Measurements from ENCODE around the gene GAREM2.
"Not testable (repeated sequence)": the region's sequence is repeated elsewhere in the genome, so short reads cannot be mapped to it uniquely, and the experiment has no call there.

The GAREM2 gene

GRCh38 chr2:26144953-26145680, 27.8 kb upstream of the GAREM2 start:
- WGBS (ENCODE audit: insufficient coverage, insufficient read length), result no CpG with 5 or more reads among the region's 11 CpGs
- H3K27me3 ChIP-seq (ENCODE audit: control insufficient read depth, insufficient read depth, low read length), result no peaks in the 10 kb centered on the region

GRCh38 chr2:26148501-26148900, 24.4 kb upstream of the GAREM2 start:
- Histone ChIP-seq H3K36me3 (ENCODE audit: control insufficient read depth, insufficient read depth, low read length) (no peaks in the 10 kb centered on the region), H3K4me3 (ENCODE audit: low read length) (no peak overlapping the region), H3K4me1 (ENCODE audit: control insufficient read depth, insufficient read depth, low read length) (no peaks in the 10 kb centered on the region), H3K27me3 (ENCODE audit: control insufficient read depth, insufficient read depth, low read length) (no peaks in the 10 kb centered on the region), H3K27ac (ENCODE audit: low read length) (no peak overlapping the region), H3K9me3 (ENCODE audit: control insufficient read depth, insufficient read depth, low read length) (no peaks in the 10 kb centered on the region)
- no peak for DNase-seq (ENCODE audit: low read depth, low spot score)
- no CpG with 5 or more reads among the region's 2 CpGs for WGBS (ENCODE audit: insufficient coverage, insufficient read length)

More at GRCh38 chr2:26144953-26145680, 27.8 kb upstream of the GAREM2 start:
- peak; percentile 35 for DNase-seq (ENCODE audit: low read depth, low spot score)
- no peak overlapping the region for H3K4me3 ChIP-seq (ENCODE audit: low read length)
- H3K4me1 ChIP-seq (ENCODE audit: control insufficient read depth, insufficient read depth, low read length), result no peaks in the 10 kb centered on the region; the same call in 1 of the 2 replicates
- no peaks in the 10 kb centered on the region for H3K36me3 ChIP-seq (ENCODE audit: control insufficient read depth, insufficient read depth, low read length)
- no peak overlapping the region for H3K27ac ChIP-seq (ENCODE audit: low read length)
- H3K9me3 ChIP-seq (ENCODE audit: control insufficient read depth, insufficient read depth, low read length), result no peaks in the 10 kb centered on the region

- H3K36me3 ChIP-seq (ENCODE audit: control insufficient read depth, insufficient read depth, low read length), result no peaks in the 10 kb centered on the region
- H3K4me1 ChIP-seq (ENCODE audit: control insufficient read depth, insufficient read depth, low read length), result no peaks in the 10 kb centered on the region
- WGBS (ENCODE audit: insufficient coverage, insufficient read length), result no CpG with 5 or more reads among the region's 12 CpGs
- H3K27me3 ChIP-seq (ENCODE audit: control insufficient read depth, insufficient read depth, low read length), result no peaks in the 10 kb centered on the region
- H3K4me3 ChIP-seq (ENCODE audit: low read length), result no peak overlapping the region
- no peak for DNase-seq (ENCODE audit: low read depth, low spot score)
- H3K27ac ChIP-seq (ENCODE audit: low read length), result no peak overlapping the region
- H3K9me3 ChIP-seq (ENCODE audit: control insufficient read depth, insufficient read depth, low read length), result no peaks in the 10 kb centered on the region
These were observed 22.6 kb upstream of the GAREM2 start for GRCh38 chr2:26150243-26150642.

- Histone ChIP-seq H3K9me3 (ENCODE audit: control insufficient read depth, insufficient read depth, low read length) (no peaks in the 10 kb centered on the region), H3K4me1 (ENCODE audit: control insufficient read depth, insufficient read depth, low read length) (no peaks in the 10 kb centered on the region), H3K27ac (ENCODE audit: low read length) (no peak overlapping the region), H3K36me3 (ENCODE audit: control insufficient read depth, insufficient read depth, low read length) (no peaks in the 10 kb centered on the region), H3K27me3 (ENCODE audit: control insufficient read depth, insufficient read depth, low read length) (no peaks in the 10 kb centered on the region), H3K4me3 (ENCODE audit: low read length) (no peak overlapping the region)
- no peak for DNase-seq (ENCODE audit: low read depth, low spot score)
- WGBS (ENCODE audit: insufficient coverage, insufficient read length), result no CpG with 5 or more reads among the region's 5 CpGs
These were observed 15.3 kb upstream of the GAREM2 start for GRCh38 chr2:26157580-26157979.

GRCh38 chr2:26161926-26162325, 11.0 kb upstream of the GAREM2 start:
- no peak for DNase-seq (ENCODE audit: low read depth, low spot score)
- Histone ChIP-seq H3K27me3 (ENCODE audit: control insufficient read depth, insufficient read depth, low read length) (no peaks in the 10 kb centered on the region), H3K27ac (ENCODE audit: low read length) (no peak overlapping the region), H3K36me3 (ENCODE audit: control insufficient read depth, insufficient read depth, low read length) (no peaks in the 10 kb centered on the region), H3K9me3 (ENCODE audit: control insufficient read depth, insufficient read depth, low read length) (no peaks in the 10 kb centered on the region), H3K4me3 (ENCODE audit: low read length) (no peak overlapping the region), H3K4me1 (ENCODE audit: control insufficient read depth, insufficient read depth, low read length) (no peaks in the 10 kb centered on the region)
- WGBS (ENCODE audit: insufficient coverage, insufficient read length), result no CpG with 5 or more reads among the region's 7 CpGs

GRCh38 chr2:26162963-26163362, 9.9 kb upstream of the GAREM2 start:
- no peaks in the 10 kb centered on the region for H3K4me1 ChIP-seq (ENCODE audit: control insufficient read depth, insufficient read depth, low read length)
- DNase-seq (ENCODE audit: low read depth, low spot score), result no peak
- no CpG with 5 or more reads among the region's 10 CpGs for WGBS (ENCODE audit: insufficient coverage, insufficient read length)
- H3K36me3 ChIP-seq (ENCODE audit: control insufficient read depth, insufficient read depth, low read length), result no peaks in the 10 kb centered on the region
- H3K9me3 ChIP-seq (ENCODE audit: control insufficient read depth, insufficient read depth, low read length), result no peaks in the 10 kb centered on the region
- H3K4me3 ChIP-seq (ENCODE audit: low read length), result no peak overlapping the region
- H3K27ac ChIP-seq (ENCODE audit: low read length), result no peak overlapping the region
- H3K27me3 ChIP-seq (ENCODE audit: control insufficient read depth, insufficient read depth, low read length), result no peaks in the 10 kb centered on the region

GRCh38 chr2:26164231-26164630, 8.7 kb upstream of the GAREM2 start:
- H3K4me1 ChIP-seq (ENCODE audit: control insufficient read depth, insufficient read depth, low read length), result no peaks in the 10 kb centered on the region
- no CpG with 5 or more reads among the region's 1 CpG for WGBS (ENCODE audit: insufficient coverage, insufficient read length)

GRCh38 chr2:26164641-26165211, 8.2 kb upstream of the GAREM2 start:
- no CpG with 5 or more reads among the region's 8 CpGs for WGBS (ENCODE audit: insufficient coverage, insufficient read length)
- no peak overlapping the region for H3K27ac ChIP-seq (ENCODE audit: low read length)
- H3K36me3 ChIP-seq (ENCODE audit: control insufficient read depth, insufficient read depth, low read length), result no peaks in the 10 kb centered on the region
- H3K9me3 ChIP-seq (ENCODE audit: control insufficient read depth, insufficient read depth, low read length), result no peaks in the 10 kb centered on the region
- H3K4me3 ChIP-seq (ENCODE audit: low read length), result no peak overlapping the region
- H3K4me1 ChIP-seq (ENCODE audit: control insufficient read depth, insufficient read depth, low read length), result no peaks in the 10 kb centered on the region
- no peaks in the 10 kb centered on the region for H3K27me3 ChIP-seq (ENCODE audit: control insufficient read depth, insufficient read depth, low read length)
- DNase-seq (ENCODE audit: low read depth, low spot score), result no peak

More at GRCh38 chr2:26164231-26164630, 8.7 kb upstream of the GAREM2 start:
- Histone ChIP-seq H3K9me3 (ENCODE audit: control insufficient read depth, insufficient read depth, low read length) (no peaks in the 10 kb centered on the region), H3K4me3 (ENCODE audit: low read length) (no peak overlapping the region), H3K27ac (ENCODE audit: low read length) (no peak overlapping the region), H3K36me3 (ENCODE audit: control insufficient read depth, insufficient read depth, low read length) (no peaks in the 10 kb centered on the region), H3K27me3 (ENCODE audit: control insufficient read depth, insufficient read depth, low read length) (no peaks in the 10 kb centered on the region)
- no peak for DNase-seq (ENCODE audit: low read depth, low spot score)

GRCh38 chr2:26165403-26165802, 7.5 kb upstream of the GAREM2 start:
- no peak overlapping the region for H3K4me3 ChIP-seq (ENCODE audit: low read length)
- no peaks in the 10 kb centered on the region for H3K27me3 ChIP-seq (ENCODE audit: control insufficient read depth, insufficient read depth, low read length)
- H3K9me3 ChIP-seq (ENCODE audit: control insufficient read depth, insufficient read depth, low read length), result no peaks in the 10 kb centered on the region
- no peaks in the 10 kb centered on the region for H3K4me1 ChIP-seq (ENCODE audit: control insufficient read depth, insufficient read depth, low read length)
- no peak for DNase-seq (ENCODE audit: low read depth, low spot score)
- H3K36me3 ChIP-seq (ENCODE audit: control insufficient read depth, insufficient read depth, low read length), result no peaks in the 10 kb centered on the region
- WGBS (ENCODE audit: insufficient coverage, insufficient read length), result 100% methylated on average over 1 of the region's 4 CpGs
- no peak overlapping the region for H3K27ac ChIP-seq (ENCODE audit: low read length)

- not testable (repeated sequence) for H3K27ac ChIP-seq (ENCODE audit: low read length); H3K4me3 ChIP-seq (ENCODE audit: low read length); H3K9me3 ChIP-seq (ENCODE audit: control insufficient read depth, insufficient read depth, low read length); H3K27me3 ChIP-seq (ENCODE audit: control insufficient read depth, insufficient read depth, low read length); H3K4me1 ChIP-seq (ENCODE audit: control insufficient read depth, insufficient read depth, low read length); H3K36me3 ChIP-seq (ENCODE audit: control insufficient read depth, insufficient read depth, low read length); DNase-seq (ENCODE audit: low read depth, low spot score)
- no CpG with 5 or more reads among the region's 6 CpGs for WGBS (ENCODE audit: insufficient coverage, insufficient read length)
These were observed 6.3 kb upstream of the GAREM2 start for GRCh38 chr2:26166541-26166940.

GRCh38 chr2:26168785-26169184, 4.1 kb upstream of the GAREM2 start:
- peaks cover 1% of the 10 kb centered on the region; the same call in 1 of the 2 replicates for H3K4me1 ChIP-seq (ENCODE audit: control insufficient read depth, insufficient read depth, low read length)
- H3K9me3 ChIP-seq (ENCODE audit: control insufficient read depth, insufficient read depth, low read length), result no peaks in the 10 kb centered on the region
- no peak for DNase-seq (ENCODE audit: low read depth, low spot score)
- H3K27me3 ChIP-seq (ENCODE audit: control insufficient read depth, insufficient read depth, low read length), result no peaks in the 10 kb centered on the region
- WGBS (ENCODE audit: insufficient coverage, insufficient read length), result no CpG with 5 or more reads among the region's 4 CpGs
- no peaks in the 10 kb centered on the region for H3K36me3 ChIP-seq (ENCODE audit: control insufficient read depth, insufficient read depth, low read length)
- H3K27ac ChIP-seq (ENCODE audit: low read length), result no peak overlapping the region
- no peak overlapping the region for H3K4me3 ChIP-seq (ENCODE audit: low read length)
